HG03108 (cell line): ENCODE results near the gene SPO11.

Source experiments
- ATAC-seq: cut with Tn5 transposase; IDR thresholded peaks from one replicate; pipeline ENCODE4 v1.9.1; 2021; ENCODE audit warnings: moderate library complexity; ENCODE audit not compliant: unreplicated experiment

Gene SPO11

GRCh38 chr20:57372581-57373350, 43.2 kb downstream of the SPO11 start:
- ATAC-seq: no peak

- ATAC-seq: no peak
Measured at GRCh38 chr20:57374343-57374930, 44.8 kb downstream of the SPO11 start.

GRCh38 chr20:57374931-57375651, 45.5 kb downstream of the SPO11 start:
- ATAC-seq: no peak

GRCh38 chr20:57375652-57376230, 46.1 kb downstream of the SPO11 start:
- ATAC-seq: no peak

GRCh38 chr20:57377350-57377749, 47.7 kb downstream of the SPO11 start:
- no peak for ATAC-seq

GRCh38 chr20:57378107-57378506, 48.5 kb downstream of the SPO11 start:
- no peak for ATAC-seq

- no peak for ATAC-seq
Measured at GRCh38 chr20:57378646-57379262, 49.2 kb downstream of the SPO11 start.

GRCh38 chr20:57379263-57379647, 49.7 kb downstream of the SPO11 start:
- ATAC-seq: no peak

- no peak for ATAC-seq
Measured at GRCh38 chr20:57380081-57380750, 50.6 kb downstream of the SPO11 start.

- ATAC-seq: no peak
Measured at GRCh38 chr20:57381596-57382503, 52.2 kb downstream of the SPO11 start.

GRCh38 chr20:57382516-57382915, 52.9 kb downstream of the SPO11 start:
- ATAC-seq: no peak

GRCh38 chr20:57383447-57384347, 54.1 kb downstream of the SPO11 start:
- ATAC-seq: no peak

GRCh38 chr20:57384486-57384885, 54.9 kb downstream of the SPO11 start:
- no peak for ATAC-seq

- no peak for ATAC-seq
Measured at GRCh38 chr20:57384953-57385761, 55.6 kb downstream of the SPO11 start.

- no peak for ATAC-seq
Measured at GRCh38 chr20:57385940-57386339, 56.3 kb downstream of the SPO11 start.

- no peak for ATAC-seq
Measured at GRCh38 chr20:57386762-57387161, 57.2 kb downstream of the SPO11 start.

- no peak for ATAC-seq
Measured at GRCh38 chr20:57387463-57387862, 57.9 kb downstream of the SPO11 start.

GRCh38 chr20:57387945-57388371, 58.4 kb downstream of the SPO11 start:
- ATAC-seq: no peak
